HG03060 (cell line): ENCODE data around the gene FANCD2OS.
"Not testable (repeated sequence)": the region's sequence is repeated elsewhere in the genome, so short reads cannot be mapped to it uniquely, and the experiment has no call there.

Source experiments
- ATAC-seq: cut with Tn5 transposase; IDR thresholded peaks from one replicate; pipeline ENCODE4 v1.9.1; 2021; ENCODE audit warnings: low read depth, moderate number of reproducible peaks; ENCODE audit not compliant: unreplicated experiment

The FANCD2OS gene, protein sequence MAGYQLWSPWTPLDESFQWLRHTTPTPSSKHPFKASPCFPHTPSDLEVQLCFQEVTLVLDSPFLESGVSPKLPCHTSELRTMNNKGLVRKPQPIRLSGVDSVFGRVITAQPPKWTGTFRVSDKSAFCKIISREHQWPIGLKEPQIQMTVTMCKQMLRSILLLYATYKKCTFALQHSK

DNA sequence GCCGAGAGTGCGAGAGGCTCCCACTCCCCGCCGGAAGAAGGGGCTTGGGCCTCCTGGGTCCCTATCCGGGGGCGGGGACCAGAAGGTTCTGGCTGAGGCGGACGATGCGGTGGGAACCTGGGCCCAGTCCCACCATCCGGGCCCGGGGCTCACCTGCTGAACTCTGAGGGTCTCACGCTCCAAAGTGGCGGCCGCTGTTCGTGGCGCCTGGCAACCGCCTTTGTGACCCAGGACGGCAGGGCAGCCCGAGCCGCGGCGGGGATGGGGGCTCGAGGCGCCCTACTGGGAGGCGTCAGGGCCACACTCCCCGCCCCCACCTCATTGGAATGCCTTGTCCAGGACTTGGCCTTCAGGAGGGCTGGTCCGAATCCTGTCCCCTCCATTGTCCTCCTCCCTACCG, at the start of gene FANCD2OS:
TSS of gene FANCD2OS (minus strand) at position 165 of the 400 bp plus-strand sequence. CDS start 3,481 bp downstream, outside the sequence.
- ATAC-seq: no peak

DNA sequence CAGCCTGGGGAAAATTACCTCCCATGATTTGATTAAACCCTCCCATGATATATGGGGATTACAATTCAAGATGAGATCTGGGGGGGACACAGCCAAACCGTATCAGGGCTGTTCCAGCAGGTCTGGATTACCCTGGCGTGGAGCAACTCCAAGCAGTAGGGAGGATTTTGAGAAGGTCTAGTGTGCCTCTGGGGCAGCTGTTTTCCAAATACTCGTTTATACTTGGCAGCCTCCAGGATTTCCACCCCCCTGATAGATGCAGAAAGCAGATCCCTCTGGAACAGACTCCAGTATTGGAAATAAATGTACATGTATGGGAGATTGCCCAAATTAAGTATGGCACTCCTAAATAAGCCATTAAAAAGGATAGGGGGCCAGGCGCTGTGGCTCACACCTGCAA, 49.0 kb upstream of the FANCD2OS start:
- ATAC-seq: no peak

DNA sequence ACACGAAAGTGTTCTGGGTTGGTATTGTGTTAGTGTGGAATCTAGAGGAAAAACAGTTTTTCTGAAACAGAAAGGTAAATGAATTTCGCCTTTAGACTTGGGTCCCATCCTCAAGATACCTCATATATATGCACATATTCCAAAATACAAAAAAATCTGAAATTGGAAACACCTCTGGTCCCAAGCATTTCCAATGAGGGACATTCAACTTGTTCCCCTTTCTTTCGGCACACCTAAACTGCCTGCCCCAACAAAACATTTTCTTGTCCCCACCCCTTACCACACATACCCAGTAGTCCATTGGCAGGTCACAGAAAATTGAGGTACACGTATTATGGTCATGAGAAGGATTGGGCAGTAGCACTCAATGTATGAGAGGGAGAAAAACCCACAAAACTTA, 47.6 kb upstream of the FANCD2OS start:
- no peak for ATAC-seq

DNA sequence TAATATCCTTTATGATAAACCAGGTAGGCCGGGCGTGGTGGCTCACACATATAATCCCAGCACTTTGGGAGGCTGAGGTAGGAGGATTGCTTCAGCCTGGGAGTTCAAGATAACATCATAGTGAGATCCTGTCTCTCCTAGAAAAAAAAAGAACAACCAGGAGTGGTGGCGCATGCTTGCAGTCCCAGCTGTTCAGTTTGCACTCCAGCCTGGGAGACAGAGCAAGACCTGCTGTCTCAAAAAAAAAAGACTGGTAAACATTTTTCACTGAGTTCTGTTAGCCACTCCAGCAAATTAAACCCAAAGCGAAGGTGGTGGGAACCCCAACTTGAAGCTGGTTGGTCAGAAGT, 47.0 kb upstream of the FANCD2OS start:
- ATAC-seq: no peak

DNA sequence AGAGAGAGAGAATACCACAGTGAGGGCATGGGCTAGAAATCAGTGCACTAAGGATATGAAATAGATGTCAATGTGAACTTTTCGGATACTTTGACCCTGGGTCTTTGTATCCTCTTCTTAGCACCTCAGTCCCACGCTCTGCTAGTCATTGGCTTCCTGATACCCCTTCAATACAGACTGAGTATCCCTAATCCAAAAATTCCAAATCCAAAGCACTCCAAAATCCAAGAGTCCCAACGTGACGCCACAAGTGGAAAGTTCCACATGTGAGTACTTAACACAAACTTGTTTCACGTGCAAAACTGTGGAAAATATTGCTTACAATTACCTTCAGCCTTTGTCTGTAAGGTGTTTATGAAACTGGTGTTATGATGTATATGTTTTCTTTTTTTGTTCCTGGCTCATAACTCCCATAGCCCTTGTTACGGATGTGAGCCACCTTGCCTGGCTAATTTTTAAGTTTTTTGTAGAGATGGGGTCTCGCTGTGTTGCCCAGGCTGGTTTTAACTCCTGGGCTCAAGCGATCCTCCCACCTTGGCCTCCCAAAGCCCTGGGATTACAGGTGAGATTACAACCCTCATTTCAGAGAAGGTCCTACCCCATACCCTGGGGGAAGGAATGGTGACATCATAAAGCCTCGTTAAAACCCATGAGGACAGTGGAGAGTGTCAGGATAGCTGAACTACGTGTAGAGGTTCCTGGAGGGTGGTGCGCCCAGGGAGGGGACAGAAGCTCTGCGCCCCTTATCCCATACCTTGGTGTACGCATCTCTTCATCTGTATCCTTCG, 46.5 kb upstream of the FANCD2OS start:
- no peak for ATAC-seq

DNA sequence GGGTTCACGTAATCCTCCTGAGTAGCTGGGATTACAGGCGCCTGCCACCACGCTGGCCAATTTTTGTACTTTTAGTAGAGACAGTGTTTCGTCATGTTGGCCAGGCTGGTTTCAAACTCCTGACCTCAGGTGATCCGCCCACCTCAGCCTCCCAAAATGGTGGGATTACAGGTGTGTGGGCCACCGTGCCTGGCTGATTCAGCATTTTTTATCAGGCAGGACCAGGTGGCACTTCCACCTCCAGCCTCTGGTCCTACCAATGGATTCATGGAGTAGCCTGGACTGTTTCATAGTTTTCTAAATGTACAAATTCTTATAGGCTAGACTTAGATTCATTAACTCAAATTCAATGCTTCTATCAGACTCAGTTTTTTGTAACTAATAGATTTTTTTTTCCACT, 42.9 kb upstream of the FANCD2OS start:
- ATAC-seq: no peak

DNA sequence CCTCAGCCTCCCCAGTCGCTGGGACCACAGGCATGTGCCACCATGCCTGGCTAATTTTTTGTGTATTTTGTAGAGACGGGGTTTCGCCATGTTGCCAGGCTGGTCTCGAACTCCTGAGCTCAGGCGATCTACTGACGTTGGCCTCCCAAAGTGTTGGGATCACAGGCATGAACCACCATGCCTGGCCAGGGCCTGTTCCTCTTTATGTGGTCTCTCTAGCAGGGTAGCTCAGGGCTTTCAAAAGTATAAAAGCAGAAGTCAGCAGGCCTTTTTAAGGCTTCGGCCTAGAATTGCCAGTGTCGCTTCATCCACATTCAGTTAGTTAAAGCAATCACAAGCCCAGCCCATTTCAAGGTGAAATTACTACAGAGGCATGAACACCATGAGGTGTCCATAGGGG, 41.2 kb upstream of the FANCD2OS start:
- no peak for ATAC-seq

DNA sequence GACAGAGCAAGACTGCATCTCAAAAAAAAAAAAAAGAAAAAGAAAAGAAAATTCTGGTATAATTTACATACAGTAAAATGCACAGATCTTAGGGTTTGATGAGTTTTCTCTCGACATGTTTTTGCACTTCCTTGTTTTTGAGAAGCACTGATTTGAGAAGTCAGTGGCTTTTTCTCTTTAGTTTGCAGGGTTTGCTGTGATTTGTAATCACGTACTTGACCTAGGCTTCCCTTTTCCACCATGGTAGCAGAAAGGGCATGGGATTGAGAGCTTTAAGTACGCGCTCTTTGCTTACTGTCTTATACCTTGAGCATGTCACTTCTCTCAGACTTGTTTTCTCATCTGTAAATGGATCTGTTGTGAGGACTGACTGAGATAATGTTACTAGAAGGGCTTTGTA, 37.6 kb upstream of the FANCD2OS start:
- no peak for ATAC-seq

DNA sequence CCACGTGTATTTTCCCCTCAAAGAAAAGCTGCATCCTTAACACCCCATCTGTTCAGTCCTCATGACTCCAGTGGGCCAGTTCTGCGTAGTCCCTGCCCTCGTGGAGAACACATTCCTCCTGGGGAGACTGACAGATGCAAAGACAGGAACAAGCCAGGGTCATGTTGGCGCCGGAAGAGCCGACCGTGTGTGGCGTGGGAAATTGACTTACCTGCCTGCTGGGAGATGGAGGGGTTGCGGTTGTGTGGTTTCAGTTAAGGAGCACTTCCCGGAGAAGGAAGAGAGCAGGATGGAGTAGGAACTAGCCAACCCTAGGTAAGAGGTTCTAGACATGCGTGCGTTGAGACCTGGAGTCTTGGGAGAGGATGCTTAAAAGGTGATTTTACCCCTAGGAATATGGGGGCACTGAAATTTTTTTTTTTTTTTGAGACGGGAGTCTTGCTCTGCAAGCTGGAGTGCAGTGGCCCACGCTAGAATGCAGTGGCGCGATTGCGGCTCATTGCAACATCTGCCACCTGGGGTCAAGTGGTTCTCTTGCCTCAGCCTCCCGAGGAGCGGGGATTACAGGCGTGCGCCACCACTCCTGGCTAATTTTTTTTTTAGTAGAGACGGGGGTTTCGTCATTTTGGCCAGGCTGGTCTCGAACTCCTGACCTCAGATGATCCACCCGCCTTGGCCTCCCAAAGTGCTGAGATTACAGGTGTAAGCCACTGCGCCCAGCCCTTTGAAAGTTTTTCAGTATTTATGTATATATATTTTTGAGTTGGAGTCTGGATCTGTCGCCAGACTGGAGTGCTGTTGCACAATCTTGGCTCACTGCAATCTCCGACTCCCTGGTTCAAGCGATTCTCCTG, 34.9 kb upstream of the FANCD2OS start:
- no peak for ATAC-seq

DNA sequence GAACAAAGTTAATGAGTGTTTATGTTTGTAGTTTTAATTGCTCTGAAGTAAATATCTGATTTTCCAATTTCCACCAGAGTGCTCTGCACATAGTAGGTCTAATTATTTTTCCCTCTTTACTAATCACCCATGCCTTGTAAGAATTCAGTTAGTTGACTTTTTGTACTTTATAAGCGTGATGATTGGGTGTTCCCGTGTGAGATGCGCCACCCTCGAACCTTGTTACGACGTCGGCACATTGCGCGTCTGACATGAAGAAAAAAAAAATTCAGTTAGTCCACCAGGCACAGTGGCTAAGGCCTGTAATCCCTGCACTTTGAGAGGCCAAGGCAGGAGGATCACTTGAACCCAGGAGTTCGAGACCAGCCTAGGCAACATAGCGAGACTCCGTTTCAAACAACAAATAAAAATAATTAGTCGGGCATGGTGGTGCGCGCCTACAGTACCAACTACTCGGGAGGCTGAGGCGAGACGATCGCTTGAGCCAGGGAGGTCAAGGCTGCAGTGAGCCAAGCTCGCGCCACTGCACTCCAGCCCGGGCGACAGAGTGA, 33.0 kb upstream of the FANCD2OS start:
- no peak for ATAC-seq

DNA sequence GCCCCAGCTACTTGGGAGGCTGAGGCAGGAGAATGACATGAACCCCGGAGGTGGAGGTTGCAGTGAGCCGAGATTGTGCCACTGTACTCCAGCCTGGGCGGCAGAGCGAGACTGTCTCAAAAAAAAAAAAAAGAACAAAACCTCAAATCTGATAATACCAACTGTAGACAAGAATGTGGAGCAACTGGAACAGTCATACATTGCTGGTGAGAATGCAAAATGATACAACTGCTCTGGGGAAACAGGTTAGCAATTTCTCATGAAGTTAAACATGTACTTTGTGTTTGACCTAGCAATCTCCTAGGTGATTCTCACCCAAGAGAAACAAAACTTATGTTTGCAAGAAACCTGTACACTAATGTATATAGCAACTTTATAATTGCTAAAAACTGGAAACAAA, 29.1 kb upstream of the FANCD2OS start:
- no peak for ATAC-seq

DNA sequence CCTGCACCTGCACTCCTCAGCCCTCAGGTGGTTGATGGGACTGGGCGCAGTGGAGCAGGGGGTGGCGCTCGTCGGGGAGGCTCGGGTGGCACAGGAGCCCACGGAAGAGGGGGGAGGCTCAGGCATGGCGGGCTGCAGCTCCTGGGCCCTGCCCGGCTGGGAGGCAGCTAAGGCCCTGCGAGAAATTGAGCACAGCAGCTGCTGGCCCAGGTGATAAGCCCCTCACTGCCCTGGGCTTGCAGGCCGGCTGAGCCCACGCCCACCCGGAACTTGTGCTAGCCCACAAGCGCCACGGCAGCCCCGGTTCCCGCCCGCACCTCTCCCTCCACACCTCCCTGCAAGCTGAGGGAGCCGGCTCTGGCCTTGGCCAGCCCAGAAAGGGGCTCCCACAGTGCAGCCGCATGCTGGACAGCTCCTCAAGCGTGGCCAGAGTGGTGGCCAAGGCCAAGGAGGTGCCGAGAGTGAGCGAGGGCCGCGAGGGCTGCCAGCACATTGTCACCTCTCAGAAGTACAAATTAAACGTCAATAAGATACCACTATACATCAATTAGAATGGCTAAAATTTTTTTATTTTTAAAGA, 28.5 kb upstream of the FANCD2OS start:
- ATAC-seq: no peak

DNA sequence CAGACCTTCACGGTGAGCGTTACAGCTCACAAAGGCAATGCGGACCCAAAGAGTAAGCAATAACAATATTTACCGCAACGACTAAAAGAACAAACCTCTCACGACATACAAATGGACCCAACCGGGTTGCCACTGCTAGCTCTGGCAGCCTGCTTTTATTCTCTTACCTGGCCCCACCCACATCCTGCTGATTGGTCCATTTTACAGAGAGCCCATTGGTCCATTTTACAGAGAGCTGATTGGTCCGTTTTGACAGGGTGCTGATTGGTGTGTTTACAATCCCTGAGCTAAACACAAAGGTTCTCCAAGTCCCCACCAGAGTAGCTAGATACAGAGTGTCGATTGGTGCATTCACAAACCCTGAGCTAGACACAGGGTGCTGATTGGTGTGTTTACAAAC, 27.8 kb upstream of the FANCD2OS start:
- not testable (repeated sequence) for ATAC-seq

DNA sequence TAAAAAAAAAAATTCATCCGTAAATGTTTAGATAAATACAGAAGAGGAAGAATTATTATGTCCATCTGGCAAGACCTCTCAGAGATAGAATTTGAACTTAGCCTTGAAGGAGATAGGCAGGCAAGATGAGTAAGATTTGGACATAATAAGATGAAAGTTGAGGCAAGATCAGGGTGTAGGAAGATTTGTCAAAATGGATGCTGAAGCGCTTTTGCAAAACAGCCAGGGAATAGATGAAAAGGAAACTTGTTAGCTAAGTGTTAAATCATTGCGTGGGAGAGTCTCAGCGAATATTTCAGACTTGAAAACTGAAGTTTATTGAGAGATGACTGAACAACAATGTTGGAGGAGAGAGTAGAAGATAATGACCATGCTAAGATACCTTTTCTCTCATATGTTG, 14.7 kb upstream of the FANCD2OS start:
- no peak for ATAC-seq

DNA sequence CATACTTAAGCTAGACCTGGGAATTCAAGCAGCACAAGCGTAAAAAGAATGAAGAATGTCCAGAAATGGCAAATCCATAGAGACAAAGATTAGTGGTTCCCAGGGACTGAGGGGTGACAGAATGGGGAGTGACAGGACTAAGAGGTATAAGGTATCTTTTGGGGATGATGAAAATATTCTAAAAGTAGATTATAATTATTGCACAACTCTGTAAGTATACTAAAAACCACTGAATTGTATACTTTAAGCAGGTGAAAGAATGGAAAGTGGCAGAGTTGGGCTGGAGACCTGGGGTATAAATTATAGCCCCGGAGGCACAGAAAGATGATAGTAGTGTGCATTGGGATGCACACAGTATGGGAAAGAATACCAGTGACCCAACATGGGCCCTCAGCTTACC, 13.0 kb upstream of the FANCD2OS start:
- no peak for ATAC-seq

DNA sequence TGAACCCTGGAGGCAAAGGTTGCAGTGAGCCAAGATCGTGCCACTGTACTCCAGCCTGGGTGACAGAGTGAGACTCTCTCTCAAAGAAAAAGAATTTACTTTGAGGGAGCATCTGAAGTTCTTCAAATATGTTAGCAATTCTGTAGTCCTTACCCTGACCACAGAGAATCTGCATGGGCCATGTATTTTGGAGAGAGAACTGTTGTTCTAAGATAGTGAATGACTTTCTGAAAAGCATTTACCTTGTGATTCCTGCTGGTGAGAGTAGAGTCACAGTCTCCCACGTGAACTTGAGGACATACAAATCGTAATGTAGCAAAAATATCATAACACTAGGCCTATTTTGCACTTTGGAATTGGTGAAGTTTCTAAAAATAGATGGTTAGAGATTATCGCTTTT, 11.3 kb upstream of the FANCD2OS start:
- ATAC-seq: no peak

DNA sequence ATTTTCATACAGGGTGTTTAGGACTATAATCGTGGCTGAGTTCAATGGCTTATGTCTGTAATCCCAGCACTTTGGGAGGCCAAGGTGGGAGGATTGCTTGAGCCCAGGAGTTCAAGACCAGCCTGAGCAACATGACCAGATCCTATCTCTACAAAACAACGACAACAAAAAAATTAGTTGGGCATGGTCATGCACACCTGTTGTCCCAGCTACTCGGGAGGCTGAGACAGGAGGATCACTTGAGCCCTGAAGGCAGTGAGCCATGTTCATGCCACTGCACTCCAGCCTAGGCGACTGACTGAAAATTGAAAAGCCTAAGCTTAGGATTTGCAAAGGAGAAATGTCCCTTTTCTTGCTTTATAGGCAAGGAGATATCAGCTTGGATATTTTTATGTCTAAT, 8.9 kb upstream of the FANCD2OS start:
- ATAC-seq: no peak

DNA sequence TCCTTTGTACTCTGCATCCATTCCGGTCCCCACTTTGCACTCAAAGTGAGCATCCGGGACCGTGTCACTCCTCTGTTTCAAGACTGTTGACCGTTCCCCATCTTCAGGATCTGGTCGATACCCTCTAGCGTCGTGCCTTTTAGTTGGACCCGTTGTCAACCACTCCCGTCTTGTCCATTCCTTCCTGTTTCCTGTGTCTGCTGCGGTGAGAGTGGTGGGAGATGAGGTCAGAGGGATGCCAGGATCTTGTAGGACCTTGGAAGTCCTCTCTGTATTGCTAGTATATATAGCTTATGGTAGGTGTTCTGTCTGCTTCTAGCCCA, 8.0 kb upstream of the FANCD2OS start:
- ATAC-seq: no peak

DNA sequence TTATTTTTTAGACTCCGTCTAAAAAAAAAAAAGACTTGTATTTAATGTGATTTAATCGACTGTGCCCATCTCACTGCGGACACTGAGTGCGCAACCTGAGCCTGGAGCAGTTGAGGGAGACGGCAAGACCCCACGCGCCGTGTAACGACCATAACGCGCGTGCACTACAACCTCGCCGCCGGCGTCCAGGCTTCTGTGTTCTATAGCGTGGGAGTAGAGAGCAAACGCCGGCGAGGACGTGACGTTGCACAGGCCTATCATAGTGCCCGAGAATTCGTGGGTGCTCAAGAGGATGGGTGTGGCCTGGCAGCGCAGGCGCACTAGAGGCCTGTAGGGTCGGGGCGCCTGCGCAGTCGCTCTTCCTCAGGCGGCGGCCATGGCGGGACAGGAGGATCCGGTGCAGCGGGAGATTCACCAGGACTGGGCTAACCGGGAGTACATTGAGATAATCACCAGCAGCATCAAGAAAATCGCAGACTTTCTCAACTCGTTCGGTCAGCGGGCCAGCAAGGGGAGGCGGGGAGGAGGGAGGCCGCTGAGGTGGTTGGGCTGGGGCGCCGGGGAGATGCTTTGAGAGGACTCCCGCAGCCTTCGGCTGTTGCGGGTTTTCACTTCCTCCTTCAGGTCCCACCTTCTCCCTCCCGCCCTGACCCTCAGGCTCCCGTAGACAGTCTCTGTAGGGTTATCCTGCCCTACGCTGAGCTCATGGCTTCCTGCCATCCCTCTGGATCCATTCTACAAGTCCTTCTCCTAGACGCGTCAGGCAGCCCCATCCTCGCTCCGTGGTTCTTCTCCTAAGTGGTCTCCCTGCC, 7.5 kb upstream of the FANCD2OS start, which contains the start of gene BRK1:
TSS of gene BRK1 (plus strand) at position 350 of the 812 bp plus-strand sequence. CDS start at position 377, 27 bp downstream.
- ATAC-seq: peak; percentile 73

DNA sequence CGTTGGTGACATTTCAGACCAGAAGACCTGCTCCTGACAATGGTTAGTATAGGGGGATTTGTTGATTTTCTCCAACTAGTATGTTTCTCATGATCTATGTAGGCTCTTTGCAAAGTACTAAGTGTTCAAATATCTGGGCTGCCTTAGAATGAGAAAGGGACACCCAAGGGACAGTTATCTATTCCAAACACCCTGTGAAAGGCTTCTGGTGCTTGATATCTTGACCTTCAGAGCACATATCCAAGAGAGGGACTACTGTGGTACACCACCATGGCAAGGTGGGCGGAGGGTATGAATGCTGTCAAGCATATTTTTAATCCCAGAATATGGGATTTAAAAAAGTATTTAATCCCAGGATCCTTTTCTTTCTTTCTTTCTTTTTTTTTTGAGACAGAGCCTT, 1.1 kb downstream of the FANCD2OS start:
- ATAC-seq: no peak
